IMR-90 (cell line): Measurements from ENCODE around the gene GRIA3. TPM values are rescaled to one million over a fixed set of nuclear protein-coding genes. Genes with fewer than 3 reads are reported as not detected.

Experiments used
- ATAC-seq: fragments of 200-7000 bp; cut with Tn5 transposase; 2 replicates; pipeline ENCODE4 v1.9.1; 2020; ENCODE audit warnings: low read depth, mild to moderate bottlenecking, moderate library complexity
- BruUV-seq: library from RNA; stranded (reverse); fragments of 400-500 nt; replicated peaks from 2 replicates; lab custom pipeline; 2021; lab: Mats Ljungman, UMichigan
- CTCF ChIA-PET: fragments of 300-600 bp; formaldehyde crosslinking; extraction: SDS; loops from one replicate; lab custom pipeline; 2021; ENCODE audit warnings: antibody characterized with exemption; lab: Yijun Ruan, JAX
- POLR2A ChIA-PET: fragments of 300-600 bp; sonication (Branson Sonifier 250); formaldehyde crosslinking; loops from one replicate; lab custom pipeline; 2022; ENCODE audit warnings: antibody characterized with exemption; ENCODE audit not compliant: unreplicated experiment; lab: Charles Lee
- DNase-seq: peaks from one replicate; pipeline ENCODE4 v3.0.0; 2013
- H2AFZ ChIP-seq: replicated peaks from 2 replicates; pipeline ENCODE3; 2013; ENCODE audit warnings: low read length, mild to moderate bottlenecking; ENCODE audit not compliant: poor library complexity
- H2AK5ac ChIP-seq: 2 replicates; pipeline ENCODE4 v1.6.1; 2013; ENCODE audit warnings: low read depth, low read length, inconsistent platforms
- H2AK9ac ChIP-seq: replicated peaks from 2 replicates; pipeline ENCODE3; 2013; ENCODE audit warnings: mild to moderate bottlenecking, low read depth, low read length, moderate library complexity; ENCODE audit not compliant: poor library complexity
- H2BK120ac ChIP-seq: 2 replicates; pipeline ENCODE4 v1.6.1; 2013; ENCODE audit warnings: low read depth, low read length, inconsistent platforms
- H2BK15ac ChIP-seq: 3 replicates; pipeline ENCODE4 v1.6.1; 2013; ENCODE audit warnings: low read depth, low read length, inconsistent platforms
- H2BK20ac ChIP-seq: 2 replicates; pipeline ENCODE4 v1.6.1; 2013; ENCODE audit warnings: low read depth, mild to moderate bottlenecking, inconsistent platforms, low read length, moderate library complexity
- H2BK5ac ChIP-seq: 2 replicates; pipeline ENCODE4 v1.6.1; 2013; ENCODE audit warnings: mild to moderate bottlenecking, low read depth, low read length, inconsistent platforms; ENCODE audit not compliant: poor library complexity, severe bottlenecking
- H3K14ac ChIP-seq: replicated peaks from 2 replicates; pipeline ENCODE4 v1.6.1; 2013; ENCODE audit warnings: low read depth, low read length, inconsistent platforms
- H3K18ac ChIP-seq: 2 replicates; pipeline ENCODE4 v1.6.1; 2013; ENCODE audit warnings: low read depth, low read length, control low read depth
- H3K23ac ChIP-seq: 2 replicates; pipeline ENCODE4 v1.6.1; 2013; ENCODE audit warnings: low read depth, low read length, inconsistent platforms
- H3K27ac ChIP-seq: 2 replicates; pipeline ENCODE4 v1.5.1; 2013; ENCODE audit warnings: mild to moderate bottlenecking, control low read depth, low read length; ENCODE audit not compliant: insufficient read depth
- H3K27me3 ChIP-seq: 2 replicates; pipeline ENCODE4 v1.6.1; 2013; ENCODE audit warnings: low read length; ENCODE audit not compliant: control insufficient read depth, insufficient read depth
- H3K36me3 ChIP-seq: 2 replicates; pipeline ENCODE4 v1.6.1; 2013; ENCODE audit warnings: low read length, mixed read lengths; ENCODE audit not compliant: control insufficient read depth, insufficient read depth
- H3K4ac ChIP-seq: 2 replicates; pipeline ENCODE4 v1.6.1; 2013; ENCODE audit warnings: low read depth, low read length, inconsistent platforms
- H3K4me1 ChIP-seq: 2 replicates; pipeline ENCODE4 v1.6.1; 2013; ENCODE audit warnings: low read length, mixed read lengths; ENCODE audit not compliant: control insufficient read depth, insufficient read depth
- H3K4me2 ChIP-seq: 2 replicates; pipeline ENCODE4 v1.6.1; 2013; ENCODE audit warnings: low read depth, mild to moderate bottlenecking, control low read depth, low read length, moderate library complexity
- H3K4me3 ChIP-seq: 2 replicates; pipeline ENCODE4 v1.5.1; 2013; ENCODE audit warnings: low read depth, mild to moderate bottlenecking, control low read depth, low read length, moderate library complexity; ENCODE audit not compliant: insufficient read depth
- H3K56ac ChIP-seq: 2 replicates; pipeline ENCODE4 v1.6.1; 2013; ENCODE audit warnings: low read length, inconsistent platforms; ENCODE audit not compliant: insufficient read depth; ENCODE audit errors: extremely low read depth
- H3K79me1 ChIP-seq, 2 experiments: 2 replicates each; pipeline ENCODE4 v1.6.1; 2013; ENCODE audit warnings: low read length in 2 of 2, inconsistent platforms in 1 of 2, low read depth in 1 of 2
- H3K9ac ChIP-seq: 2 replicates; pipeline ENCODE4 v1.6.1; 2013; ENCODE audit warnings: low read depth, low read length, control low read depth
- H3K9me1 ChIP-seq: 2 replicates; pipeline ENCODE4 v1.6.1; 2013; ENCODE audit warnings: low read length, inconsistent platforms; ENCODE audit not compliant: insufficient read depth
- H3K9me3 ChIP-seq: 2 replicates; pipeline ENCODE4 v1.6.1; 2013; ENCODE audit warnings: low read length; ENCODE audit not compliant: control insufficient read depth, insufficient read depth
- H4K20me1 ChIP-seq: 2 replicates; pipeline ENCODE4 v1.6.1; 2013; ENCODE audit warnings: low read length, inconsistent platforms; ENCODE audit not compliant: insufficient read depth
- H4K5ac ChIP-seq: 2 replicates; pipeline ENCODE4 v1.6.1; 2013; ENCODE audit warnings: mild to moderate bottlenecking, low read depth, low read length, control low read depth
- H4K8ac ChIP-seq, 2 experiments: 2 replicates each; pipeline ENCODE4 v1.6.1; 2013; ENCODE audit warnings: low read depth in 2 of 2, low read length in 2 of 2, control low read depth in 1 of 2, inconsistent platforms in 1 of 2
- H4K91ac ChIP-seq: 2 replicates; pipeline ENCODE4 v1.6.1; 2013; ENCODE audit warnings: low read depth, low read length, inconsistent platforms; ENCODE audit not compliant: insufficient read depth
- NFE2L2 ChIP-seq: fragments of 150-350 bp; IDR thresholded peaks from 2 replicates; pipeline ENCODE4 v1.6.1; 2016; ENCODE audit warnings: low read depth, mild to moderate bottlenecking, low read length
- WGBS, 2 experiments: methylation state at CpG; one replicate each; pipeline versions ENCODE4 v1.1.5 to v1.1.7; 2013; ENCODE audit warnings: missing lambda C conversion rate in 2 of 2; ENCODE audit not compliant: insufficient read length in 1 of 2; ENCODE audit errors: extremely low coverage in 2 of 2; 5-methylcytosine and 5-hydroxymethylcytosine counted together
- dilution Hi-C: fragments of 300-500 bp; cut with HindIII; formaldehyde crosslinking; loops from one replicate; pipeline ENCODE4 v1.14.3; 2018; ENCODE audit warnings: low sequenced_read_pairs; ENCODE audit not compliant: unreplicated experiment
- in situ Hi-C: fragments of 300-500 bp; cut with MboI; formaldehyde crosslinking; loops from 3 replicates; pipeline ENCODE4 v1.14.3; 2019; ENCODE audit warnings: low sequenced_read_pairs, inconsistent platforms, mixed read lengths
- intact Hi-C: fragments of 100-400 bp; cut with micrococcal nuclease; formaldehyde crosslinking; loops from 2 replicates; pipeline ENCODE4 v1.10.0; 2022
- polyA plus RNA-seq, 3 experiments: library from polyadenylated mRNA; depleted of rRNA; stranded (reverse); fragments of >200 nt; gene quantifications; 2 replicates each; pipeline ENCODE4 v1.2.3, GENCODE V29; 2012; ENCODE audit warnings: low replicate concordance in 1 of 3
- total RNA-seq: library from RNA; depleted of rRNA; stranded (reverse); fragments of >200 nt; gene quantifications from 2 replicates; pipeline ENCODE4 v1.2.3, GENCODE V29; 2012

GRIA3 gene
- total and polyA plus RNA-seq, 2 of the 4 experiments (the other 2 are of a cell fraction) = not detected

DNA sequence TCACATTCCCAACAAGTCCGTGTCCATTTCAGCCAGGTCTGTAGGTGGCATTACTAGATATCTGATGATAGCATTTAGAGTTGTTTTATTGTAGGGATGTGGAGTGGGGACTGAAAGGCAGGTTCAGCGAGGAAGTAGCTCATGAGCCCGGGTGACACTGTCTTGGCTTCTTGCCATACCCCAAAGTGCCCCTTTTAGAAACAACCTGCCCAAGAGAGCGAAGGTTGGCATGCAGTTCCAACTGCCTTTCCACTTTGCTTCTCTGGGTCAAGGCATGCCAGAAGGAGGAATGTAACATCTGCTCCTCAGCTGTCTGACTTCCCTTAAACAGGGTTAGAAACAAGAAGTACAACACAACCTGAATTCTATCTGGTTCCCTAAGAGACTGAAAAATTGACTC lies 9.0 kb downstream of the GRIA3 start:
- no peak overlapping the region for H3K4me2 ChIP-seq
- no peaks in the 10 kb centered on the region for H3K79me1 ChIP-seq
- no peak overlapping the region for H2BK15ac ChIP-seq
- no peak overlapping the region for H3K56ac ChIP-seq
- H3K27ac ChIP-seq = no peak overlapping the region
- POLR2A ChIA-PET = no interaction called here
- H3K4ac ChIP-seq = no peak overlapping the region
- no peak overlapping the region for H3K14ac ChIP-seq
- H3K18ac ChIP-seq = no peak overlapping the region
- TF ChIP-seq NFE2L2 = no peak
- H2BK5ac ChIP-seq = no peak overlapping the region
- ATAC-seq = no peak
- H4K91ac ChIP-seq = no peak overlapping the region
- H4K8ac ChIP-seq = no peak overlapping the region
- H4K5ac ChIP-seq = no peak overlapping the region
- no peak overlapping the region for H3K9ac ChIP-seq
- no peaks in the 10 kb centered on the region for H3K9me1 ChIP-seq
- intact Hi-C loops = no loop called here
- BruUV-seq = no TSS peak
- in situ Hi-C loops = no loop called here
- no peaks in the 10 kb centered on the region for H4K20me1 ChIP-seq
- no peak for DNase-seq
- H3K23ac ChIP-seq = no peak overlapping the region
- dilution Hi-C loops = no loop called here
- H3K9me3 ChIP-seq = no peaks in the 10 kb centered on the region
- H2BK20ac ChIP-seq = no peak overlapping the region
- H2BK120ac ChIP-seq = no peak overlapping the region
- 0% methylated on average over 1 of the region's 4 CpGs; no CpG with 5 or more reads in 1 of the 2 experiments for WGBS, 2 experiments
- no peaks in the 10 kb centered on the region for H3K36me3 ChIP-seq
- no peaks in the 10 kb centered on the region for H3K4me1 ChIP-seq
- H2AK5ac ChIP-seq = no peak overlapping the region
- no peak overlapping the region for H2AK9ac ChIP-seq
- no peaks in the 10 kb centered on the region for H3K27me3 ChIP-seq
- CTCF ChIA-PET = no interaction called here
- H2AFZ ChIP-seq = no peak overlapping the region
- no peak overlapping the region for H3K4me3 ChIP-seq
